ENCODE measurements around the gene LIPK. TPM values are rescaled to one million over a fixed set of nuclear protein-coding genes. Genes with fewer than 3 reads are reported as not detected.
"Not testable (repeated sequence)": the region's sequence is repeated elsewhere in the genome, so short reads cannot be mapped to it uniquely, and the experiment has no call there.

The LIPK gene
- total RNA-seq, 2 donors from 2014 or later: not detected

DNA sequence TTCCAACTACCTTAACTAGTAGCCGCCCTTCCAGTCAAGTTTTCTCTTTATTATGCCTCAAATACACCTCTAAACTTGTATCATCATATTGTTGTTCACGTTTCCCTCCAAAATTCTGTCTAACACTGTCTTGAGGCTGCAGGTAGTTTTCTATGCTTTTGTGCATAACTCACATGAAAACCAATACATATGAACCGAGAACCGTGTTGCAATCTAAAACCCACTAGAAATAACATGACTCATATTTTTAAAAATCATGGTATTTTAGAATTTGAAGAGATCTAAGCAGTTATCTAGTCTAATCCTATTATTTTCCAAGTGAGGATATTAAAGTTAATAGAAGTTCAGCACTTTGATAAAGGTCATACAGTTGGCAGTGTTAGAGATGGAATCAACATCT is 23.6 kb upstream of the LIPK start:
- H3K36me3 Mint-ChIP-seq (ENCODE audit: low read depth): peaks cover 6% of the 10 kb centered on the region
- H3K9me3 ChIP-seq (ENCODE audit: control insufficient read depth, low read length, poor library complexity, severe bottlenecking): no peaks in the 10 kb centered on the region
- H3K27me3 Mint-ChIP-seq: peaks cover 29% of the 10 kb centered on the region
- no peaks in the 10 kb centered on the region for H3K4me1 Mint-ChIP-seq
- ATAC-seq (no peak), DNase-seq (no peak)
- H3K4me3 Mint-ChIP-seq: no peak overlapping the region
- no peak overlapping the region for H3K27ac Mint-ChIP-seq

DNA sequence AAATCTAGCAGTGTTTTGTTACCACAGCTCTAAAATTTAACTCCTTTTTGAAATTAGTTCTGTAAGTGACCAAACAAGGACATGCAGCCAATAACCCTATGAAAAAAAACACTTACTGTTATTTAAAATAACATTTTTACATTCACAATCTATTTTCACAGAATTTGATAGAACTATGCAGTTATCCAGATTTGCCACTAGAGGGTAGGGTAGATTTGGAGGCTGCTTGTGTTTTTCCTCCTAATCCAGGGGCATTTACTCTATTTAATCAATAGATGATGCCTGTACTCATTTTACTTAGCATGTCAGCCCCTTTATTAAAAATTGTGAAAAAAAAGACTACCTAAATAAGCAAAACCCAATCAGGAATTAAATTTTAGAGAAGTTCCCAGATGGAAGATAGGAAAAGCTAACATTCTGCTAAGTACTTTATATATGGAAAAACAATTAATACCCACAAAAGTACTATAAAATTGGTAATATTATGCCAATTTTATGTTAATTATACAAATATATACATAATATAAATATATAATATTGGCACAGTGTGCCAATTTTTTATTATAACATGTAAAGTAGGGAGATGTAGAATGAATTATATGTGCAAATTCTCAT is 18.1 kb upstream of the LIPK start:
- H3K27me3 Mint-ChIP-seq: peaks cover 33% of the 10 kb centered on the region
- H3K9me3 ChIP-seq (ENCODE audit: control insufficient read depth, low read length, poor library complexity, severe bottlenecking): no peaks in the 10 kb centered on the region
- peak; percentile 51 for ATAC-seq
- no peak overlapping the region for H3K4me3 Mint-ChIP-seq
- peaks cover under 1% of the 10 kb centered on the region for H3K36me3 Mint-ChIP-seq (ENCODE audit: low read depth)
- no peak for DNase-seq
- H3K4me1 Mint-ChIP-seq: peaks cover 5% of the 10 kb centered on the region
- H3K27ac Mint-ChIP-seq: no peak overlapping the region

- Mint-ChIP-seq H3K27me3 (peaks cover 35% of the 10 kb centered on the region), H3K27ac (no peak overlapping the region), H3K4me1 (peaks cover 7% of the 10 kb centered on the region), H3K4me3 (no peak overlapping the region), H3K36me3 (ENCODE audit: low read depth) (no peaks in the 10 kb centered on the region)
- ATAC-seq (no peak), DNase-seq (no peak)
- H3K9me3 ChIP-seq (ENCODE audit: control insufficient read depth, low read length, poor library complexity, severe bottlenecking): no peaks in the 10 kb centered on the region
These were observed 16.7 kb upstream of the LIPK start for GRCh38 chr10:88689366-88689765.

- Mint-ChIP-seq H3K27ac (no peak overlapping the region), H3K27me3 (peaks cover 36% of the 10 kb centered on the region), H3K36me3 (ENCODE audit: low read depth) (no peaks in the 10 kb centered on the region), H3K4me1 (peaks cover 7% of the 10 kb centered on the region), H3K4me3 (no peak overlapping the region)
- H3K9me3 ChIP-seq (ENCODE audit: control insufficient read depth, low read length, poor library complexity, severe bottlenecking): no peaks in the 10 kb centered on the region
- DNase-seq (no peak), ATAC-seq (no peak)
These were observed 12.5 kb upstream of the LIPK start for GRCh38 chr10:88693392-88694020.

DNA sequence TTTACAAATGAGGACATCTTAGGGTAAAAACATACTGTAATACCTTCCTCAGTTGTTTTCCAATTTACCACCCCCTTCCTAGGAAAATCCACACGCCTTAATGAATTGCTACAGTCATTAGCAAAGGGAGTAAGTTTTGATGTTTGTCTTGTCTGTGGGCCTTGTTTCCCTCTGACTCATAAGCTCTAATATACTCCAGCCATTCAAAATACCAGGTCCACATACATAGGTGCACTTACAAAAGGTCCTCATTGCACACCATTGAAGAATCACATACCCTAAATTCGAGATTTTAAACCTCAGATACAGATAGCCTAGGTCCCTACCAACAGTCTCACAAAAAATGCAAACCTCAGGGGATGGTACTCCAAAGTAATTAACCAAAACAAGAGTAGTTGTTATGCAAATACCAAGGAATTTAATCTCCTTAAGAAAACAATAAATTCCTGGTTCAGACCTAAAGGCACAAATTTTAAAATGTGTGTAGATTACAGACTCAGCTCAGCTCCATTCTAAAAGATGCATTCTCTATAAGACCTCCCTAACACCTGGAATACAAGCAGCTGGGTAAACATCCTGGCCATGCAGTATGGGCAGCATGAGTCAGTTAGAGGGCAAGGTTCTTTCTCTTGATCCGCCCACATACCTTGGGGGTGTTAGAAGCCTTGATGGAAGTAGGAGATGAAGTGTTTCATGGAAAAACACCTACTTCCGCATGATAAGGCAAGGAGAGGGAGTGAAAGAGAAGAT is 3.0 kb upstream of the LIPK start:
- no peak overlapping the region for H3K27ac Mint-ChIP-seq
- no peak for ATAC-seq
- no peak overlapping the region for H3K4me3 Mint-ChIP-seq
- H3K9me3 ChIP-seq (ENCODE audit: control insufficient read depth, low read length, poor library complexity, severe bottlenecking): no peaks in the 10 kb centered on the region
- H3K4me1 Mint-ChIP-seq: no peaks in the 10 kb centered on the region
- no peaks in the 10 kb centered on the region for H3K27me3 Mint-ChIP-seq
- no peak for DNase-seq
- no peaks in the 10 kb centered on the region for H3K36me3 Mint-ChIP-seq (ENCODE audit: low read depth)

GRCh38 chr10:88707429-88708155 is 1.5 kb downstream of the LIPK start:
- DNase-seq (no peak), ATAC-seq (no peak)
- H3K9me3 ChIP-seq (ENCODE audit: control insufficient read depth, low read length, poor library complexity, severe bottlenecking): no peaks in the 10 kb centered on the region
- Mint-ChIP-seq H3K4me3 (no peak overlapping the region), H3K27me3 (no peaks in the 10 kb centered on the region), H3K27ac (peak overlapping the region; percentile 49), H3K36me3 (ENCODE audit: low read depth) (no peaks in the 10 kb centered on the region), H3K4me1 (no peaks in the 10 kb centered on the region)

- H3K4me3 Mint-ChIP-seq; H3K36me3 Mint-ChIP-seq (ENCODE audit: low read depth); ATAC-seq; H3K27ac Mint-ChIP-seq; H3K27me3 Mint-ChIP-seq; H3K4me1 Mint-ChIP-seq; DNase-seq; H3K9me3 ChIP-seq (ENCODE audit: control insufficient read depth, low read length, poor library complexity, severe bottlenecking): not testable (repeated sequence)
These were observed 3.3 kb downstream of the LIPK start for GRCh38 chr10:88709361-88709760.

DNA sequence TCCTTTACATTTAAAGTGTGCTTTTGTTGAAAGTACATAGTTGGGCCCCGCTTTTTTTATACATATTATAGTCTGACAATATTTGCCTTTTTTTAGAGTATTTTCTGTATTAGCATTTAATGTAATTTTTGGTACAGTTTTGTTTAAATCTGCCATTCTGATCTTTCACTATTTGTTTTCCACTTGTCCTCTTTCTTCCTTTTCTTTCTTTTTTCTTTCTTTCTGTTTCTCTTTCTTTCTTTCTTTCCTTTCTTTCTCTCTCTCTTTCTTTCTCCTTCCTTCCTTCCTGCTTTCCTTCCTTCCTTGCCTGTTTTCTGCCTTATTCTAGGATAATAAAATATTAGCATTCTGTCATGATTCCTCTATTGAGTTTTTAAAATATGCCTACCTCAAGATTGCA is 9.5 kb downstream of the LIPK start:
- H3K9me3 ChIP-seq (ENCODE audit: control insufficient read depth, low read length, poor library complexity, severe bottlenecking): no peaks in the 10 kb centered on the region
- H3K27ac Mint-ChIP-seq: no peak overlapping the region
- H3K4me1 Mint-ChIP-seq: peaks cover 2% of the 10 kb centered on the region
- H3K4me3 Mint-ChIP-seq: no peak overlapping the region
- ATAC-seq (no peak), DNase-seq (no peak)
- H3K27me3 Mint-ChIP-seq: peaks cover 19% of the 10 kb centered on the region
- peaks cover 3% of the 10 kb centered on the region for H3K36me3 Mint-ChIP-seq (ENCODE audit: low read depth)

DNA sequence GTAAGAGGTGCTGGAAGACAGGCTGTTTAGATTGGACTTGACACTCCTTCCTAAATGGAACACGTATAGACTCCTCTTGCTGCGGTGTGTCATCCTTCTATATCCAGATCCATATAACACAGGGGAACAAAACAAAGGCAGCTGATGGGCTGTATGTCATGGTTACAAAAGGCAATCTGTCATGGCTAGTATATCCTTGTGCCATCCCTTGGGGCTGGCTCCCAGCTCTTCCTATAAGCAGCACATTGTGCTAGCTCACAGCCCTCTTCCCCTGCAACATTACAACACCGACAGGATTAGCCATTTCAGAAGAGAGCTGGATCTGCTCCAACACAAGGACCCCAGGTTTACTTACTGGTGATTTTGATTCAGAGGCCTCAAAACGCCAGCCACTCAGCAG is 15.3 kb downstream of the LIPK start:
- no peak overlapping the region for H3K4me3 Mint-ChIP-seq
- peaks cover 4% of the 10 kb centered on the region for H3K4me1 Mint-ChIP-seq
- ATAC-seq: no peak
- DNase-seq: no peak
- peaks cover 3% of the 10 kb centered on the region for H3K36me3 Mint-ChIP-seq (ENCODE audit: low read depth)
- H3K27ac Mint-ChIP-seq: no peak overlapping the region
- peaks cover 37% of the 10 kb centered on the region for H3K27me3 Mint-ChIP-seq
- H3K9me3 ChIP-seq (ENCODE audit: control insufficient read depth, low read length, poor library complexity, severe bottlenecking): no peaks in the 10 kb centered on the region

GRCh38 chr10:88725798-88726197 is 19.7 kb downstream of the LIPK start:
- H3K4me1 Mint-ChIP-seq: peaks cover 4% of the 10 kb centered on the region
- DNase-seq (no peak), ATAC-seq (no peak)
- no peaks in the 10 kb centered on the region for H3K36me3 Mint-ChIP-seq (ENCODE audit: low read depth)
- no peak overlapping the region for H3K4me3 Mint-ChIP-seq
- peaks cover 34% of the 10 kb centered on the region for H3K27me3 Mint-ChIP-seq
- H3K9me3 ChIP-seq (ENCODE audit: control insufficient read depth, low read length, poor library complexity, severe bottlenecking): no peaks in the 10 kb centered on the region
- H3K27ac Mint-ChIP-seq: no peak overlapping the region

DNA sequence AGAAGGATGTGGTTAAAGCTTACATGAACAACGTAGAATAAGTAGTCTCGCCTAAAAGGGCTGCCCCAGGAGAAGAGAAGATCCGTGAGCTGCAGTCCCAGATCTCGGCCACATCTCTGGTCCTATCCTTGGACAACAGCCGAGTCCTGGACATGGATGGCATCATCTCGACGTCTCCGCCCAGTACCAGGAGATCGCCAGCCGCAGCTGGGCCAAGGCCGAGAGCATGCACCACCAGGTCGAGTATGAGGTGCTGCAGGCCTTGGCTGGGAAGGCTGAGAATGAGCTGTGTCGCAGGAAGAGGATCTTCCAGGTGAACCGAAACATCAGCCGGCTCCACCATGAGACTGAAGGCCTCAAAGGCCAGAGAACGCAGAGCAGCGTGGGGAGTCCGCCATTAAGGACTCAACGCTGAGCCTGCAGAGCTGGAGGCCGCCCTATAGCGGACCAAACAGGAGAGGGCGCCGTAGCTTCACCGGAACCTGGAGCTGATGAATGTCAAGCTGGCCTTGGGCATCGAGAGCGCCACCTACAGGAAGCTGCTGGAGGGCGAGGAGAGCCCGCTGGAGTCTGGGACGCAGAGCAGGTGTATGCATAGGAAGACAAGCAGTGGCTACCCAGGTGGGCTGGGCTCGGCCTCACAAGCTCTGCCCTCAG is 22.2 kb downstream of the LIPK start:
- DNase-seq (peak in 1 of 3 donors; percentile 5), ATAC-seq (no peak)
- Mint-ChIP-seq H3K27ac (no peak overlapping the region), H3K36me3 (ENCODE audit: low read depth) (no peaks in the 10 kb centered on the region), H3K4me3 (no peak overlapping the region), H3K4me1 (peaks cover 7% of the 10 kb centered on the region), H3K27me3 (peaks cover 34% of the 10 kb centered on the region)
- H3K9me3 ChIP-seq (ENCODE audit: control insufficient read depth, low read length, poor library complexity, severe bottlenecking): no peaks in the 10 kb centered on the region

- Mint-ChIP-seq H3K4me3 (no peak overlapping the region), H3K36me3 (ENCODE audit: low read depth) (no peaks in the 10 kb centered on the region), H3K27ac (no peak overlapping the region), H3K27me3 (peaks cover 21% of the 10 kb centered on the region), H3K4me1 (peaks cover 9% of the 10 kb centered on the region)
- no peak for DNase-seq
- no peak for ATAC-seq
- no peaks in the 10 kb centered on the region for H3K9me3 ChIP-seq (ENCODE audit: control insufficient read depth, low read length, poor library complexity, severe bottlenecking)
These were observed 24.8 kb downstream of the LIPK start for GRCh38 chr10:88730864-88731263.

GRCh38 chr10:88731296-88731695 is 25.2 kb downstream of the LIPK start:
- H3K9me3 ChIP-seq (ENCODE audit: control insufficient read depth, low read length, poor library complexity, severe bottlenecking): no peaks in the 10 kb centered on the region
- DNase-seq: no peak
- no peak for ATAC-seq
- peaks cover 17% of the 10 kb centered on the region for H3K27me3 Mint-ChIP-seq
- H3K36me3 Mint-ChIP-seq (ENCODE audit: low read depth): no peaks in the 10 kb centered on the region
- H3K27ac Mint-ChIP-seq: no peak overlapping the region
- H3K4me1 Mint-ChIP-seq: peaks cover 8% of the 10 kb centered on the region
- no peak overlapping the region for H3K4me3 Mint-ChIP-seq
